PC-9 (cell line): ENCODE results near the gene TDP2. TPM values are rescaled to one million over a fixed set of nuclear protein-coding genes. Genes with fewer than 3 reads are reported as not detected.

Experiments used
- BruUV-seq: library from RNA; stranded (reverse); fragments of 400-500 nt; replicated peaks from 2 replicates; lab custom pipeline; 2021; lab: Mats Ljungman, UMichigan
- CTCF ChIA-PET: fragments of 300-600 bp; sonication (Branson Sonifier 250); formaldehyde crosslinking; loops from one replicate; lab custom pipeline; 2022; ENCODE audit warnings: antibody characterized with exemption; lab: Charles Lee
- POLR2A ChIA-PET: fragments of 300-600 bp; sonication (Branson Sonifier 250); formaldehyde crosslinking; loops from one replicate; lab custom pipeline; 2022; ENCODE audit warnings: antibody characterized with exemption; ENCODE audit not compliant: unreplicated experiment; lab: Charles Lee
- DNase-seq, 2 experiments: peaks; one replicate each; pipeline versions ENCODE4 v3.0.0 to v3.0.0-alpha.2; 2015 to 2022; ENCODE audit warnings: mixed read lengths in 1 of 2
- H2AFZ ChIP-seq: fragments of 200-600 bp; sonication (generic); 2 replicates; pipeline ENCODE4 v1.8.1; 2017; ENCODE audit warnings: antibody characterized with exemption
- H3F3A ChIP-seq: fragments of 200-600 bp; sonication (generic); 2 replicates; pipeline ENCODE4 v1.8.1; 2017; ENCODE audit warnings: antibody characterized with exemption, mild to moderate bottlenecking, low read depth; ENCODE audit not compliant: insufficient read depth
- H3K27ac ChIP-seq: fragments of 200-600 bp; sonication (generic); 2 replicates; pipeline ENCODE4 v1.6.1; 2016; ENCODE audit warnings: mixed run types
- H3K27me3 ChIP-seq: fragments of 200-600 bp; sonication (generic); 2 replicates; pipeline ENCODE4 v1.6.1; 2016; ENCODE audit warnings: low read depth, mixed run types; ENCODE audit not compliant: insufficient read depth
- H3K36me3 ChIP-seq: fragments of 200-600 bp; sonication (generic); 2 replicates; pipeline ENCODE4 v1.6.1; 2016; ENCODE audit warnings: low read depth, mixed run types
- H3K4me1 ChIP-seq: fragments of 200-600 bp; sonication (generic); replicated peaks from 2 replicates; pipeline ENCODE4 v1.6.1; 2016; ENCODE audit warnings: mixed run types; ENCODE audit not compliant: insufficient read depth
- H3K4me2 ChIP-seq: fragments of 200-600 bp; sonication (generic); 2 replicates; pipeline ENCODE4 v1.6.1; 2017; ENCODE audit warnings: mixed run types
- H3K4me3 ChIP-seq: fragments of 200-600 bp; sonication (generic); 2 replicates; pipeline ENCODE4 v1.6.1; 2016; ENCODE audit warnings: mixed run types
- H3K79me2 ChIP-seq: fragments of 200-600 bp; sonication (generic); 2 replicates; pipeline ENCODE4 v1.6.1; 2017; ENCODE audit warnings: low read depth, mixed run types
- H3K9me2 ChIP-seq: fragments of 200-600 bp; sonication (generic); 2 replicates; pipeline ENCODE4 v1.8.1; 2017; ENCODE audit warnings: mild to moderate bottlenecking; ENCODE audit not compliant: insufficient read depth
- H3K9me3 ChIP-seq: fragments of 200-600 bp; sonication (generic); 2 replicates; pipeline ENCODE4 v1.8.1; 2016; ENCODE audit warnings: low read depth; ENCODE audit not compliant: insufficient read depth
- H4K20me1 ChIP-seq: fragments of 200-600 bp; sonication (generic); 2 replicates; pipeline ENCODE4 v1.8.1; 2017; ENCODE audit not compliant: insufficient read depth
- EZH2 ChIP-seq: fragments of 200-600 bp; sonication (generic); IDR thresholded peaks from 2 replicates; pipeline ENCODE4 v1.8.0; 2017; ENCODE audit warnings: antibody characterized with exemption, low read depth
- intact Hi-C: fragments of 100-400 bp; cut with micrococcal nuclease; formaldehyde crosslinking; loops from one replicate; pipeline ENCODE4 v1.10.0; 2022; ENCODE audit not compliant: unreplicated experiment
- total RNA-seq: library from RNA; stranded (reverse); gene quantifications from 2 replicates; pipeline ENCODE4 v1.2.3, GENCODE V29; 2021
- TF ChIP-seq, protein P1 (sequence below): fragments of 200-600 bp; sonication (generic); conservative IDR thresholded peaks from 2 replicates; pipeline ENCODE4 v1.6.1; 2017; ENCODE audit warnings: mixed run types, antibody characterized with exemption, mild to moderate bottlenecking, moderate library complexity

The TDP2 gene
- total RNA-seq, 1 experiment from 2014 or later = 95.8 TPM

DNA sequence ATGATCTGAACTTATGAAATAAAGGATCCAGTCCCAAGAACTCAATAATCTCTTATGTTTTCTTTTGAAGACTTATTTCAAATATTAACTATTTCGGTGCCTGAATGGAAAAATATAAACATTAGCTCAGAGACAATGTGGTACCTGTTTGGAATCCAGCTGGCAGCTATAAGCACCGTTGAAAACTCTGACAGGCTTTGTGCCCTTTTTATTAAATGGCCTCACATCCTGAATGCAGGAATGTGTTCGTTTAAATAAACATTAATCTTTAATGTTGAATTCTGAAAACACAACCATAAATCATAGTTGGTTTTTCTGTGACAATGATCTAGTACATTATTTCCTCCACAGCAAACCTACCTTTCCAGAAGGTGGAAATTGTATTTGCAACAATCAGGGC lies 16.3 kb downstream of the TDP2 start:
- Histone ChIP-seq H3F3A (peaks cover 34% of the 10 kb centered on the region), H3K36me3 (peaks cover 49% of the 10 kb centered on the region), H4K20me1 (no peaks in the 10 kb centered on the region), H3K4me3 (no peak overlapping the region), H3K79me2 (peaks cover 16% of the 10 kb centered on the region; the same call in 1 of the 2 replicates), H3K9me2 (no peaks in the 10 kb centered on the region), H3K27me3 (no peaks in the 10 kb centered on the region), H2AFZ (no peak overlapping the region), H3K4me1 (peaks cover 16% of the 10 kb centered on the region), H3K4me2 (no peak overlapping the region), H3K9me3 (no peaks in the 10 kb centered on the region), H3K27ac (peak overlapping the region; percentile 17; the same call in 1 of the 2 replicates)
- TF ChIP-seq, protein P1, sequence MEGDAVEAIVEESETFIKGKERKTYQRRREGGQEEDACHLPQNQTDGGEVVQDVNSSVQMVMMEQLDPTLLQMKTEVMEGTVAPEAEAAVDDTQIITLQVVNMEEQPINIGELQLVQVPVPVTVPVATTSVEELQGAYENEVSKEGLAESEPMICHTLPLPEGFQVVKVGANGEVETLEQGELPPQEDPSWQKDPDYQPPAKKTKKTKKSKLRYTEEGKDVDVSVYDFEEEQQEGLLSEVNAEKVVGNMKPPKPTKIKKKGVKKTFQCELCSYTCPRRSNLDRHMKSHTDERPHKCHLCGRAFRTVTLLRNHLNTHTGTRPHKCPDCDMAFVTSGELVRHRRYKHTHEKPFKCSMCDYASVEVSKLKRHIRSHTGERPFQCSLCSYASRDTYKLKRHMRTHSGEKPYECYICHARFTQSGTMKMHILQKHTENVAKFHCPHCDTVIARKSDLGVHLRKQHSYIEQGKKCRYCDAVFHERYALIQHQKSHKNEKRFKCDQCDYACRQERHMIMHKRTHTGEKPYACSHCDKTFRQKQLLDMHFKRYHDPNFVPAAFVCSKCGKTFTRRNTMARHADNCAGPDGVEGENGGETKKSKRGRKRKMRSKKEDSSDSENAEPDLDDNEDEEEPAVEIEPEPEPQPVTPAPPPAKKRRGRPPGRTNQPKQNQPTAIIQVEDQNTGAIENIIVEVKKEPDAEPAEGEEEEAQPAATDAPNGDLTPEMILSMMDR = no peak
- no peak for TF ChIP-seq EZH2
- no TSS peak for BruUV-seq
- intact Hi-C loops = no loop called here
- no peak for DNase-seq
- ChIA-PET POLR2A (interaction anchor here (0.7 kb wide), 1 partner anchor 28 kb away, joined by 6 read pairs; no protein-coding TSS in a partner anchor), CTCF (no interaction called here)

DNA sequence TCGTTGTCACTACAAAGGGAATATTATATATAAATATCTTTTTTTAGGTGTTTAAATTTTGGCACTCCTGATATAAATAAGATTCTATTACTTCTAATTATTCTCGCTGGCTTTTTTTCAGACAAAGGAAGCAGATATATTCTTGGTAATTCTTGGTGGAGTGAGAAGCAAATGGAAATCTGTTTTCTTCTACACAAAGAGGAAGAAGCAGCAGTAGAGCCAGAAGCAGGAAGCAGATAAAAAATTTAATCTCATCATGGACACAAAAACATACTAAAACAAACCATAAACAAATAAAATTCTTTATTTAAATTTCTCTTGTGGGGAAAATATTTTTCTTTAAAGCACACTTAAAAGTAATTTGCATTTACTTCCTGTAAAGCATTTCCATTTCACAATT lies 17.0 kb downstream of the TDP2 start:
- peaks cover 41% of the 10 kb centered on the region for H3F3A ChIP-seq
- no peak overlapping the region for H3K4me2 ChIP-seq
- ChIA-PET CTCF (no interaction called here), POLR2A (interaction anchor here (0.7 kb wide), 1 partner anchor 27 kb away, joined by 6 read pairs; no protein-coding TSS in a partner anchor)
- no TSS peak for BruUV-seq
- no peak overlapping the region for H3K4me3 ChIP-seq
- intact Hi-C loops = loop anchor here (5.0 kb wide), 2 partner anchors 67 to 128 kb away; no protein-coding TSS in a partner anchor
- H3K79me2 ChIP-seq = peaks cover 15% of the 10 kb centered on the region
- H3K27ac ChIP-seq = peak overlapping the region; percentile 17; the same call in 1 of the 2 replicates
- H3K9me2 ChIP-seq = no peaks in the 10 kb centered on the region
- TF ChIP-seq, protein P1 = no peak
- TF ChIP-seq EZH2 = no peak
- no peak overlapping the region for H2AFZ ChIP-seq
- H3K27me3 ChIP-seq = no peaks in the 10 kb centered on the region
- peaks cover 46% of the 10 kb centered on the region for H3K36me3 ChIP-seq
- DNase-seq = no peak
- no peaks in the 10 kb centered on the region for H4K20me1 ChIP-seq
- H3K4me1 ChIP-seq = peaks cover 22% of the 10 kb centered on the region
- no peaks in the 10 kb centered on the region for H3K9me3 ChIP-seq

- Histone ChIP-seq H3F3A (peaks cover 45% of the 10 kb centered on the region), H3K36me3 (peaks cover 32% of the 10 kb centered on the region), H3K4me3 (no peak overlapping the region), H3K9me3 (no peaks in the 10 kb centered on the region), H3K27me3 (no peaks in the 10 kb centered on the region), H3K27ac (peak overlapping the region; percentile 97), H3K79me2 (peaks cover 20% of the 10 kb centered on the region), H3K9me2 (no peaks in the 10 kb centered on the region), H3K4me2 (peak overlapping the region; percentile 90; the same call in 1 of the 2 replicates), H3K4me1 (peaks cover 36% of the 10 kb centered on the region), H2AFZ (no peak overlapping the region), H4K20me1 (no peaks in the 10 kb centered on the region)
- no TSS peak for BruUV-seq
- intact Hi-C loops = loop anchor here (5.0 kb wide), 2 partner anchors 66 to 129 kb away; no protein-coding TSS in a partner anchor
- POLR2A ChIA-PET = interaction anchor here (0.7 kb wide), 1 partner anchor 17 kb away, joined by 3 read pairs; no protein-coding TSS in a partner anchor
- DNase-seq = no peak
- CTCF ChIA-PET = no interaction called here
- no peak for TF ChIP-seq EZH2
- TF ChIP-seq, protein P1 = no peak
Observed at GRCh38 chr6:24648276-24648675, 18.4 kb downstream of the TDP2 start.
